Measurements from ENCODE around the gene RNF103. TPM values are rescaled to one million over a fixed set of nuclear protein-coding genes. Genes with fewer than 3 reads are reported as not detected.
"Not testable (repeated sequence)": the region's sequence is repeated elsewhere in the genome, so short reads cannot be mapped to it uniquely, and the experiment has no call there.

Gene RNF103
- 39.2 to 41.2 TPM (median 39.4 TPM) in 3 replicates for total RNA-seq

- Mint-ChIP-seq H3K27me3 (ENCODE audit: low read depth) (no peaks in the 10 kb centered on the region), H3K4me3 (peak within 1 kb of the TSS; percentile 93), H3K36me3 (peaks cover 11% of the 10 kb centered on the region), H3K4me1 (peaks cover 34% of the 10 kb centered on the region), H3K27ac (peak within 1 kb of the TSS; percentile 98), H3K9me3 (no peaks in the 10 kb centered on the region)
- TF ChIP-seq, protein P1, sequence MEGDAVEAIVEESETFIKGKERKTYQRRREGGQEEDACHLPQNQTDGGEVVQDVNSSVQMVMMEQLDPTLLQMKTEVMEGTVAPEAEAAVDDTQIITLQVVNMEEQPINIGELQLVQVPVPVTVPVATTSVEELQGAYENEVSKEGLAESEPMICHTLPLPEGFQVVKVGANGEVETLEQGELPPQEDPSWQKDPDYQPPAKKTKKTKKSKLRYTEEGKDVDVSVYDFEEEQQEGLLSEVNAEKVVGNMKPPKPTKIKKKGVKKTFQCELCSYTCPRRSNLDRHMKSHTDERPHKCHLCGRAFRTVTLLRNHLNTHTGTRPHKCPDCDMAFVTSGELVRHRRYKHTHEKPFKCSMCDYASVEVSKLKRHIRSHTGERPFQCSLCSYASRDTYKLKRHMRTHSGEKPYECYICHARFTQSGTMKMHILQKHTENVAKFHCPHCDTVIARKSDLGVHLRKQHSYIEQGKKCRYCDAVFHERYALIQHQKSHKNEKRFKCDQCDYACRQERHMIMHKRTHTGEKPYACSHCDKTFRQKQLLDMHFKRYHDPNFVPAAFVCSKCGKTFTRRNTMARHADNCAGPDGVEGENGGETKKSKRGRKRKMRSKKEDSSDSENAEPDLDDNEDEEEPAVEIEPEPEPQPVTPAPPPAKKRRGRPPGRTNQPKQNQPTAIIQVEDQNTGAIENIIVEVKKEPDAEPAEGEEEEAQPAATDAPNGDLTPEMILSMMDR (IDR thresholded peaks at IDR 0.05; ENCODE audit: unreplicated experiment), result no peak
- peak; percentile 87 to 95 for DNase-seq (ENCODE audit: low spot score in 2 of 2, unreplicated experiment in 2 of 2)
Observed at GRCh38 chr2:86623494-86624266, at the start of gene RNF103. Gene RNF103 (minus strand): TSS chr2:86623865. CDS start chr2:86622886, 979 bp downstream.

- Mint-ChIP-seq H3K4me1 (peaks cover 4% of the 10 kb centered on the region), H3K9me3 (peaks cover 7% of the 10 kb centered on the region), H3K4me3 (no peak overlapping the region), H3K27me3 (ENCODE audit: low read depth) (peaks cover 3% of the 10 kb centered on the region), H3K36me3 (peaks cover 3% of the 10 kb centered on the region), H3K27ac (no peak overlapping the region)
- TF ChIP-seq, protein P1 (IDR thresholded peaks at IDR 0.05; ENCODE audit: unreplicated experiment), result no peak
- DNase-seq (ENCODE audit: low spot score in 2 of 2, unreplicated experiment in 2 of 2), result no peak
Observed at GRCh38 chr2:86673011-86673410, 49.3 kb upstream of the RNF103 start.

GRCh38 chr2:86672027-86672545, 48.4 kb upstream of the RNF103 start:
- Mint-ChIP-seq H3K36me3 (peaks cover 6% of the 10 kb centered on the region), H3K9me3 (peaks cover 16% of the 10 kb centered on the region), H3K27ac (no peak overlapping the region), H3K4me3 (no peak overlapping the region), H3K27me3 (ENCODE audit: low read depth) (no peaks in the 10 kb centered on the region), H3K4me1 (peaks cover 4% of the 10 kb centered on the region)
- TF ChIP-seq, protein P1 (IDR thresholded peaks at IDR 0.05; ENCODE audit: unreplicated experiment), result no peak
- DNase-seq (ENCODE audit: low spot score in 2 of 2, unreplicated experiment in 2 of 2), result no peak

GRCh38 chr2:86671337-86671981, 47.8 kb upstream of the RNF103 start:
- H3K9me3 Mint-ChIP-seq, result peaks cover 21% of the 10 kb centered on the region
- peaks cover 4% of the 10 kb centered on the region for H3K4me1 Mint-ChIP-seq
- TF ChIP-seq, protein P1 (IDR thresholded peaks at IDR 0.05; ENCODE audit: unreplicated experiment), result no peak
- no peak for DNase-seq (ENCODE audit: low spot score in 2 of 2, unreplicated experiment in 2 of 2)
- H3K27ac Mint-ChIP-seq, result no peak overlapping the region
- H3K27me3 Mint-ChIP-seq (ENCODE audit: low read depth), result no peaks in the 10 kb centered on the region
- no peak overlapping the region for H3K4me3 Mint-ChIP-seq
- peaks cover 6% of the 10 kb centered on the region for H3K36me3 Mint-ChIP-seq

GRCh38 chr2:86669323-86669722, 45.7 kb upstream of the RNF103 start:
- H3K9me3 Mint-ChIP-seq, result peaks cover 38% of the 10 kb centered on the region
- H3K27me3 Mint-ChIP-seq (ENCODE audit: low read depth); H3K27ac Mint-ChIP-seq; H3K4me3 Mint-ChIP-seq; H3K4me1 Mint-ChIP-seq; H3K36me3 Mint-ChIP-seq; DNase-seq (ENCODE audit: low spot score in 2 of 2, unreplicated experiment in 2 of 2): not testable (repeated sequence)

- H3K4me1 Mint-ChIP-seq, result no peaks in the 10 kb centered on the region
- H3K4me3 Mint-ChIP-seq, result no peak overlapping the region
- H3K27ac Mint-ChIP-seq, result no peak overlapping the region
- peaks cover 14% of the 10 kb centered on the region for H3K36me3 Mint-ChIP-seq
- TF ChIP-seq, protein P1 (IDR thresholded peaks at IDR 0.05; ENCODE audit: unreplicated experiment), result no peak
- no peak for DNase-seq (ENCODE audit: low spot score in 2 of 2, unreplicated experiment in 2 of 2)
- no peaks in the 10 kb centered on the region for H3K27me3 Mint-ChIP-seq (ENCODE audit: low read depth)
- H3K9me3 Mint-ChIP-seq, result peaks cover 38% of the 10 kb centered on the region
Observed at GRCh38 chr2:86661333-86661732, 37.7 kb upstream of the RNF103 start.
